Adrenal gland (tissue), 5 donors: ENCODE results near the gene TTLL1.

Source experiments
- CTCF ChIP-seq, 6 experiments: fragments of 450-650 bp in 4 of 6; fragments of 200-600 bp in 2 of 6; sonication (generic) in 1 of 6; IDR thresholded peaks; 1 replicate in 5 of 6; 2 replicates in 1 of 6; pipeline versions ENCODE4 v1.5.1 to v1.8.0; 2016 to 2021; ENCODE audit warnings: antibody characterized with exemption in 6 of 6, mild to moderate bottlenecking in 2 of 6, moderate library complexity in 1 of 6
- POLR2A ChIP-seq, 2 donors: fragments of 450-650 bp; IDR thresholded peaks; one replicate each; pipeline ENCODE4 v1.6.1; 2017; ENCODE audit warnings: antibody characterized with exemption in 2 of 2, mild to moderate bottlenecking in 2 of 2, moderate library complexity in 1 of 2
- donor health status: DM: no; HTN: no; CAD: no.

GRCh38 chr22:43118024-43118849, 29.0 kb upstream of the TTLL1 start:
- no peak for TF ChIP-seq CTCF (IDR thresholded peaks at IDR 0.05)
- no peak for TF ChIP-seq POLR2A (IDR thresholded peaks at IDR 0.05)
